GM18511 (cell line): Measurements from ENCODE around the gene FAM53A.

Experiments
- ATAC-seq: cut with Tn5 transposase; IDR thresholded peaks from one replicate; pipeline ENCODE4 v1.9.1; 2021; ENCODE audit warnings: mild to moderate bottlenecking, moderate library complexity; ENCODE audit not compliant: unreplicated experiment

FAM53A gene

DNA sequence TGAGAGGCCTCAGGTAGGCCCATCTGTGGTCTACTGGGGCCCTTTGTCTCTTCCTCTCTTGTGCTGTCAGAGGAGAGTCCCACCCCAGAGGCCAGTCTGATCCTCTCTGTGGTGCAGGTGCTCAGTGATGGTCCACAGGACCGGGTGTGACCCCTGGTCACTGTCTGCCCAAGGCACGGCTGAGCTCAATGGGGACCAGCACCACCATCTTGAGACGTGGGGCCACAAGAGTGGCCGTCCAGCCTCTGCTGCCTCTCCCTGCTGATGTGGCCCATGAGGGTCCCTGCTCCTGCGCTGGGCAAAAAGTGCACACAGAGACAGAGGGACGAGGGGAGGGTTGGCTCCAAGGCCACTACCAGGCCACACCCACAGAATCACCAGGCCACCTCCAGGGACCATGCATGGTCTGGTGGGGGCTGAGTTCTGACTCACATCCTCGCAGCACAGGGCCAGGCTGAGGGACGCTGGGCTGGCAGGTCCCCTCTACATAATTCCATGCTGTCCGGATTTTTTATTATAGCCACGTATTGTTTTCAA, 88.3 kb downstream of the FAM53A start:
- ATAC-seq: no peak

DNA sequence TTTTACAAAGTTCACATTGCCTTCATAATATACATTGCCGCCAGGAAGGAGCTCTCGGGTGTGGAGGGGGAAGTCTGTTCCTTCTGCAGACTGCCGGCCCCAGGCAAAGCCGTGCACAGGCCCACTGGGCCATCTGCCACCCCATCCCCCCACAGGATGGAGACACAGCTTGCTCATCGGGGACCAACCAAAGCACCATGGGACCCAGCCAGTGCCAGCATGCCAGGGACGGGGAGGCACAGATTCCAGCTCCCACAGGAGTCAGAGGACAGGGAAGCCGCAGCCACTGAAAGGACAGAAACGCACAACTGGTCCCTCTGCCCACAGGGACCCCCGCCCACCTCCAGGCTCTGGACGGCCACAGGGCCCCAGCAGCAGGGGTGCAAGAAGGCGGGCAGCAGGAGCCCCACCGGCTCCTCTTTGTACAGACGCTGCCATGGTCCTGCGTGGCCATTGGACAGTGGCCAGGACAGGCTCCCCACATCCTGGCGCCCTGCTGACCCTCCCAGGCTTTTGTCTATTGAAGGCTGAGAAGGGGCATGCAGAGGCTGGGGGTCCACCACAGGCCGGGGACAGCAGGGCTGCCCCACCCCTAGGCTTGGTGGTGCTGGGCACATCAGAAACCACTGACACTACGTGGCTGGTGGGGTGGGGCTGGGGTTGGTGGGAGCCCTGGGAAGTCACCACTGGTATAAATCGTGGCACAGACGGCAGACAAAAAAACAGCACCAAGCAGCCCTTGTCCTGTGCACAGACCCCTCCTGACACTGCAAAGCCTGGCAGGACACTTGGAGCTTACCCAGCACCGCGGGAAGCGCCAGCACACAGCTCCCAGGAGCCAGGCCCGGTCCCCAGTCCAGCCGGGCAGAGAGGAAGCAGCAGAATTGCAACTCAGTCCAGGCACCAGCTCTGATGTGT, 89.0 kb downstream of the FAM53A start:
- no peak for ATAC-seq

DNA sequence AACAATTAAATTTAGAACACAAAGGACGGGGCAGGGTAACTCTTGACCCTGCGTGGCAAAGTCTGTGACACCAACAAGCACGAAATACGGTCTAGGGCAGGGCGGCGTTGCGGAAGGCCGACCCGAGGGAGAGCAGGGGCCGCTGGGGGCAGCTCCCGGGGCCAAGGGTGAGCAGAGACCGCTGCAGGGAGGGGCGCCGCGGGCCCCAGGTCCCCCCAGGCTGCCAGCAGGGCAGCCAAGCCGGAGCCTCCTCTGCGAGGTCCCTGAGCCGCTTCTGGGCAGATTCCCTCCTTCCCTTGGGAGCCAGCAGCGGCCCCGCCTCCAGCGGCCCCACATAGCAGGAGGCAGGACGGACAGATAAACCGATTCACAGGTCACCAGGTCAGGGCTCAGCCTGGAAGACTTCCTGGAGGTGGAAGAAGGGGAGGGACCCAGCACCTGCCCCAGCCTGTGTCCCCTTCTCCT, 90.2 kb downstream of the FAM53A start:
- ATAC-seq: no peak

DNA sequence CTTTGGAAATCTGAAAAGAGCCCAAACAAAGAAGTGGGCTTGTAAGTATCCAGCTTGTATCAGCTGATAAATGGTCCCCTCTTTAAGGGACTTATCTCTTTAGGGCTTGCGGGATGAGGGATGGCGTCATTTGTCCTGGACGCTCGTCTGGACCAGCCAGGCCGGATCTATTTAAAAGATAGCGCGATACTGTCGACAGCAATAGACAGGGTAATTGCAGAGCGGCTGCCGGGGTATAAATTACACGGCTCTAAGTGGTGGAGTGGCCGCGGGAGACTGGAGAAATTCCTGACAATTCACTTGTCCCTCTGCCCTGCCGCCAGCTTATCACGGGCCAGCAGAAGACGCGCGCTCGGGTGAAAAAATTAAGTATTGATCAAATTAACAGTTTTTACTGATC, 90.7 kb downstream of the FAM53A start:
- no peak for ATAC-seq

DNA sequence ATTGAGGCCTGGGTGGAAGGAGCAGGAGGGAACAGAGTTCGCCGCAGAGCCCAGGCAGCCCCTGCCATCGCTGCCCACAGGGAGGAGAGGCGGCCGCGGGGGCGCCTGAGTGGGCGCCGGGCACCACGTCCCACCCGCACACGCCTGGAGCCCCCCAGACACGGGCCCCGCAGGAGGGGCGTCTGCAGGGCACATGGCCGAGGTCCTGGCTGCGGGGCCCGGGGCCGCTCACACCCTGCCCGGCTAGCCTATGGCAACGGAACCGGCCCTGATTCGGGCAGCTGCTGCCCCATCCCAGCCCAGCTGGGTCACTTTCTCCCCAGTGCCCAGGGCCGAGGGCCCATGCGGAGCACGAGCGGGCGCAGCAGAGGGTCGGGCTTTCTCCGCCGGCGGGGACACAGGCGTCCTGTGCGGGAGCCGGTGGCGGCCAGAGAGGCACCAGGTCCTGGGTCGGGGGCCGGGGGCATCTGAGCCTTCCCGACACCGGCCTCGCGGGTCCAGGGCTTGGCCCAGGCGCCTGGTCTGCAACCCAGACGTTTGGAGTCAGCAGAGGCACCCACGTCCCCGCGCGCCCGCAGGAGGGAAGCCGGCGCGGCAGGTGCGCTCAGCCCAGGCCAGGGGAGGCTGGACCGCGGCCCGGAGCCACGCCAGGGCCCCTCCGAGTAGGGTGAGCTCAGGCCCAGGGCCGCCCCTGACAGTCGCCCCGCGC, 91.2 kb downstream of the FAM53A start:
- ATAC-seq: no peak

DNA sequence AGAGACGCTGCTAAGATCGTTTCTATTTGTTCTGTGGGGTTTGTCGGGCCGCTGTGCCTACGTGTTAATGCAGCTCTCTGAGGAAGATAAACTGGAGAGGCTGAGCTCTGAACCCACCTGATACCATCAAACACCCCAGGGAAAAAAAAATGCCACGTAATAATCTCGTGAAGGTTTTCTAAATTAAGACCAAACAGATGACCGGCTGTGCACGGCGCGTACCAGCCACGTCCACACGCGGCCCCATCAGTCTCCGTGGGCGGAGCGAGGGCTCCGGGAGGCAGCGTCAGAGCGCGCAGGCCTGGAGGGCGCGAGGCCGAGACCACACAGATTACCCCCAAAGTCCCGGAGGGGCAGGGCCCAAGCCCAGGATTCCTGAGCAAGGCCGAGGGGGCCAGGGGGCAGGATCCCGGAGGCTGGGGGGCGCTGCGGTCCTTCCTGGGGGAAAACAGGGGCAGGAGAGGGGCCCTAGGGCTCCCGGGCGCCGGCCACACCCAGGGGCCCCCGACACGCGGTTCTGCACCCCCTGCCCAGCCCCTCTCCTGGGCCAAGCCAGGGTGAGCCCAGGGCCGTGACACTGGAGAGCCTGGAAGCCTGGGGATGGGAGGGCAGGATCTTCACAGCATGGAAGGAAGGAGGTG, 91.9 kb downstream of the FAM53A start:
- ATAC-seq: no peak

DNA sequence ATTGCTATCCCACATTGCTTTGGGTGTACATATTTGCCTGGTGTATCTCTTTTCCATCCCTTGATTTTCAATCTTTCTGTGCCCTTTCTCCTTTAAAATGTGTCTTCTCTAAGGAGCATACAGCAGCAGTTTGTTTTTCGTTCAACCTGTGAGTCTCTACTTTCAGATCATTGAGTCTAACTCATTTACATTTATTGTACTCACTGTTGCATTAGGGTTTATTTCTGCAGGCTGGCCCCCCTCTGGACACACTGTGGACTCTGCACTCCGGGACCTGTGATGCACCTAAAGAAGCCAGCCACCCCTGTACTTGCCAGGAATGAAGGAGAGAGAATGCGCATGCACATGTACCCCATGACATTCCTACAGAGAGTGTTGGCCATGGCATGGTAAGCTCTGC, 93.0 kb downstream of the FAM53A start:
- no peak for ATAC-seq

DNA sequence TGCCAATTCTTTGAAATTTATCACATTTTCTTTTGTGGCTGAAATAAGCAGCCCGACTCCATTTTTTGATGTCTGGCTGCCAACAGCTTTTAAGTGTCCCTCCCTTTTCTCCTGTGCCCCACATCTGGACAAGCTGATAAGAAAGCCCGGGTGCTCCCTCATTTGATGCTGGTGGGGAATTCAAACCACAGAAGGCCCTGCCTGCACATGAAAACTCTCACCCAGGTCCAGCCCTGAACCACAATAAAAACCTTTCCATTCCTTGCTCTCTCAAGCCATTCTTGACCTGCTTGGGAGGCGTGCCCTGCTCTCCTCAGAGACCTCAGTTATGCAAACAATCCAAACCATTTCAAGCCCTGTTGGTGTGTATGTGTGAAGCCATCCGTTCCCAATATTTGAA, 93.9 kb downstream of the FAM53A start:
- no peak for ATAC-seq
